8988T (cell line): Measurements from ENCODE around the gene CYTH3.
"Not testable (repeated sequence)": the region's sequence is repeated elsewhere in the genome, so short reads cannot be mapped to it uniquely, and the experiment has no call there.

Source experiments
- DNase-seq: peaks from one replicate; pipeline ENCODE4 v3.0.0; 2011

CYTH3 gene

DNA sequence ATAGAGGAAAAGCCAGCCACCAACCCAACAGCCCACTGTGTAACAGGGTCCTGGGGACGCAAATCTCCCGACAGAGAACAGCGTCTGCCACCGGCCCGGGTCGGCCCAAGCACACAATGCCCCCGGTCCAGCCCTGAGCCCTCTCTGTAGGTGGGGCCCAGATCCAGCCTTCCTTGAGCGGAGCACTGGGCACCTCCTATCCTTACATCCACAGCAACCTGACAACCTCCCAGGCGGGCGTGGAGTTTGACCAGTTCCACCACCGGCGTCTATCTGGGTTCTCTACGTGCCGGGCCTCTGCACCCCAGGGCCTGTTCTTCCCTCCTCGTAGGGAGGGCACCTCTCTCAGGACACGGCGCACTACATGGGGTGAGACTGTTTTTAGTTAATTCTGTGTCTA lies 109.0 kb downstream of the CYTH3 start:
- DNase-seq = no peak

DNA sequence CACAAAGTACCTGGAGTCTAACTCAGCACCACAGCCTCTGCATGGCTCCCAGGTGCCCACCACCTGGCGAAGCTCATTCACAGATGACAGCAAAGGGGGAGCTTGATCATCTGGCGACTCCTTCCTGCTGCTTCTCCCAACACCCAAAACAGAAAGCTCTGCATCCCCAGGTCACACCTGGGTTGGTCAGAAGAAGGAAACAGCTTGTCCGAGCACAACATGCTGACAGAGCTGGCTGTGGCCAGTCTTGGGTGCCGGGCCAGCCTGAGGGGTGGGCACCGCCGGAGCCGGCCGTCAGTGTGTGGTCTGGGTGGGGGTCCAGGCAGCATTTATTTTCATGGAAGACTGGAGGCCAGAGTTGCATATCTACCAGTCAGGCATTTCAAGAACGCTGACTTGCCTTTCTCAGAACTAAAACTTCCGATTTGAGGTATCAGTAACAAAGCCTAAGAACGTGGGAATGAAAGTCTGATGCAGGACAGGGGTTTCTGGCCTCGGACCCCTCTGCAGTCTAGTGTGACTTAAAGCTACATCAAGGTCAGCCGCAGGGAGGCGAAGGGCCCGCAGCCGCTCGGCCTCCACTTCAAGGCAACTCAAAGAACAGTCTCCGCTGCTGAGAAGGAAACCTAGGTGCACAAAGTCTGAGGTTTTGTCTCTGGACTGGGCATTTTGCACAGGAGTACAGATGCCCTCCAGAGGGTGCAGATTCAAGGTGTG lies 109.6 kb downstream of the CYTH3 start:
- no peak for DNase-seq

GRCh38 chr7:6162331-6162620 lies 110.1 kb downstream of the CYTH3 start:
- DNase-seq = no peak

DNA sequence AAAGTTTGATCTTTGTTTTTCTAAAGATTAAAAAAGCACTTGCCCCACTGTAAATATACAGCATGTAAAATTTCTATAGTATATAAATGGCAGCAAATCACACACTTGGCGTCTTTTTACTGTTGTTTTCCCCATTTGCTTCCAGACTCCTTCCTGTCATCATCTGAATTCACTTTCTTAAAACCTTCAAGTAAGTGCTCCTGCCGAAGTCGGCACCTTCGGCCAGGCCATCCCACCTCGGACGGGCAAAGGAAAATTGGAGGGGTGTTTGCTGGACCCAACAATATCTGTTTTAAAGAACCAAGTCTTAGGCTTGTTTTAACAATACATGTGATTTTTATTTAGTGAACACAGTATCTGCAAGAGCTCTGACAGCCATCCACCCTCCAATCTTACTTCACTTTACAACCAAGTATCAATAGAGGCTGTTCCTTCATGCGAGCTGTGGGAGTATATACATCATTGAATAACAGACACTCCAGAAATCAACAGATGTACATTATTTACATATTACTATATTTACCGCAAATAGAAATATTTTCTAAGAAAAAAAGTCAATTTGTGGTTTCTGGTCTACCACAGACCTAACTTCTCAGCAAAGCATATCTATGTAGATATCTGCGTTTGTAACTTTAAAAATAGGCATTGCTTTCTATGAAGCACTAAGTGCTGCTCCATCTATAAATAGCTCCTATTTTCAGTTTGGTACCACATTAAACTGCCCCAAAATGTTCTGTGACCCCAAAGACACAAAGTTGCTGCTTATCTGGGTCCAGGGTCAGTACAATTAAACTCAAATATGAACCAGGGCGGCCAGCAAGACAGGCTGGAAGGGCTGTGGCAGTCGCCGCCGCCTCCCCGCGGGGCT lies 110.7 kb downstream of the CYTH3 start:
- DNase-seq = no peak

GRCh38 chr7:6160191-6160623 lies 112.2 kb downstream of the CYTH3 start:
- peak; percentile 93 for DNase-seq

- DNase-seq = no peak
Measured at GRCh38 chr7:6159524-6160031, 112.8 kb downstream of the CYTH3 start.

- DNase-seq = no peak
Measured at GRCh38 chr7:6159097-6159483, 113.3 kb downstream of the CYTH3 start.

- no peak for DNase-seq
Measured at GRCh38 chr7:6158424-6159096, 113.9 kb downstream of the CYTH3 start.

- no peak for DNase-seq
Measured at GRCh38 chr7:6157685-6158423, 114.6 kb downstream of the CYTH3 start.

- no peak for DNase-seq
Measured at GRCh38 chr7:6156734-6157133, 115.7 kb downstream of the CYTH3 start.

GRCh38 chr7:6155596-6155995 lies 116.8 kb downstream of the CYTH3 start:
- DNase-seq = no peak

GRCh38 chr7:6154542-6155404 lies 117.7 kb downstream of the CYTH3 start:
- no peak for DNase-seq

DNA sequence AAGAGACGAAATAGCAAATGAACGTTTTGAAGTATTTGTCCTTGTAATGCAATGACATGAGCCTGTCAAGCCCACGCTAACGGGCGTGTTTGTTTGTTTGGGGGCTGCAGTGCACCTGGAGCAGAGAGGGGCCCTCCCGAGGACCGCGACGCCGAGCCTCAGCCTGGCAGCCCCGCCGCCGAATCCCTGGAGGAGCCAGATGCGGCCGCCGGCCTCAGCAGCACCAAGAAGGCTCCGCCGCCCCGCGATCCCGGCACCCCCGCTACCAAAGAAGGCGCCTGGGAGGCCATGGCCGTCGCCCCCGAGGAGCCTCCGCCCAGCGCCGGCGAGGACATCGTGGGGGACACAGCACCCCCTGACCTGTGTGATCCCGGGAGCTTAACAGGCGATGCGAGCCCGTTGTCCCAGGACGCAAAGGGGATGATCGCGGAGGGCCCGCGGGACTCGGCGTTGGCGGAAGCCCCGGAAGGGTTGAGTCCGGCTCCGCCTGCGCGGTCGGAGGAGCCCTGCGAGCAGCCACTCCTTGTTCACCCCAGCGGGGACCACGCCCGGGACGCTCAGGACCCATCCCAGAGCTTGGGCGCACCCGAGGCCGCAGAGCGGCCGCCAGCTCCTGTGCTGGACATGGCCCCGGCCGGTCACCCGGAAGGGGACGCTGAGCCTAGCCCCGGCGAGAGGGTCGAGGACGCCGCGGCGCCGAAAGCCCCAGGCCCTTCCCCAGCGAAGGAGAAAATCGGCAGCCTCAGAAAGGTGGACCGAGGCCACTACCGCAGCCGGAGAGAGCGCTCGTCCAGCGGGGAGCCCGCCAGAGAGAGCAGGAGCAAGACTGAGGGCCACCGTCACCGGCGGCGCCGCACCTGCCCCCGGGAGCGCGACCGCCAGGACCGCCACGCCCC lies 118.5 kb downstream of the CYTH3 start:
- no peak for DNase-seq

- DNase-seq = no peak
Measured at GRCh38 chr7:6151994-6152735, 120.3 kb downstream of the CYTH3 start.

- DNase-seq = not testable (repeated sequence)
Measured at GRCh38 chr7:6151527-6151926, 120.9 kb downstream of the CYTH3 start.

- no peak for DNase-seq
Measured at GRCh38 chr7:6149996-6150395, 122.4 kb downstream of the CYTH3 start.

DNA sequence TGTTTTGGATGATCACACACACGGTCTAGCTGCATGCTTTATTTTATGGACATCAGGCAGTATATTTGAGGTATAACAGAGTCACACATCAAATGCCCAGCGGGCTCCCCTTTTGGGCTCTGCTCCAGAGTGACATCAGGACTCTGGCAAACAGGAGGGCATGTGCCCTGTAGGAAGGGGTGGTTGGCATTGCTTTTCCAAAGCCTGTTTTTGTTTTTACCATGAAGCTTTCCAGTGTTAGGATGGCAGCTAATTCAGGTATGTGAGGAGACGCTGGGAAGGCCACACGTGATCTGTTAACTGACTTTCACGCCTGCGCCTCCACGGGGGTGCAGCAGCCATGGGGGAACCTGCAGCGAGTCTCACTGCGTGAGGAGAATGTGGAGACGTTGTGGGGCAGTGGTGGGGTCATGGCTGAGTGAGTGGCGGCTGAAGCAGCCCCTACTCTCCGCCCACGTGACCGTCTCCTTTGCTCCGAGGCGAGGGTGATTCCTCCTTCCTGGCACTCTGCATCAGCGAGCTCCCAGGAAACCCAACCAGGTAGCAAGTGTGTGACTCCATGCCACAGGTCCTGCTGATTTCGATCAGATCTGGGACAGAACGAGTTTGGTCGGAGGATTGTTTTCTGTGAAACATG lies 123.6 kb downstream of the CYTH3 start:
- DNase-seq = no peak

DNA sequence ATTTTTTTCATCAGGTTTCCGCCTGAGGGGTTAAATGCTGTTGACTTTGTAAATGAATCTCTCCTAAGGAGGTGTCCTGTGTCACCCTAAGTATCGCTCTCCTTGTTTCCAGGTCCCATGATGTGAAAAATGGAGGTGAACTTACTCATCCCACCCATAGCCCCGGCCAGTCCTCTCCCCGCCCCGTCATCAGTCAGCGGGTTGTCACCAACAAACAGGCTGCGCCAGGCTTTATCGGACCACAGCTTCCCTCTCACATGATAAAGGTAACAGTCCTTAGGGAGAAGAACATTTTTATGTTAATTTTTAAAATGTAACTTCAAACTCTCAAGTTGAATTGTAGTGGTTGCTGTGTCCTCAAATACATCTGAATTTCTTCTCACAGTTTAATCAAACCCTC lies 124.8 kb downstream of the CYTH3 start:
- DNase-seq = no peak

DNA sequence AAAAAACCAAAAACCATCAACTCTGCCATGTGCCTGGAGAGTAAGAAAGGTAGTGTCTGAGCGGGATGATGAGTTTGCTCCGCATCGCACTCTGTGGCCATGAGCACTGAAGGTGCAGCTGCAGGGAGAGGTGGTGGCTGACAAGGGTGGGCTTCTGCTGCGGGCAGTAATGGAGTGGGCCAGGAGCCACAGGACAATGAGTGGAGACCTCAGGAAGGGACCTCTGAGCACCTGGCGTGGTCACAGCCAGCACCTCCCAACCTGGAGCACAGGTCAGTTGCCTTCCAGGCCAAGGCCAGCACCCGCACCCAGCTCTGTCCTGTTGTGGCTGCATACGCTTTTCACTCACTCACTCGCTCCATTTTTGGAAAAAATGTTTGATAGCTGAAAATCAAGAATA lies 125.8 kb downstream of the CYTH3 start:
- no peak for DNase-seq

DNA sequence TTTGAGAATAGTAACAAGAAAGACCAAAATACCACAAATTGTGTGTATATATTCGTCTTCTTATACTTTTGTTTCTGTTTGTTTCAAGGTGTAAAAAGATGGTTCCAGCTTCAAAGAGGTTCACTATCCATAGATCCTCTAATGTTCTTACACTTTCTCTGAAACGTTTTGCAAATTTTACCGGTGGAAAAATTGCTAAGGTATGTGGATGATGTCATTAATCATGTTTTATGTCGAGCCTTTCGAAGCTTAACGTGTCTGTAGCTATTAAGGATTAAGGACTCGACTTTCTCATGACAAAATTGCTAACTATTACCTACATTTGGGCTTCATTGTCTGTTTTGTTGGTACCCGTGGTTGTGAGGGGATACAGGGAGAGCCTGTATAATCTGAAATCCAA lies 128.4 kb downstream of the CYTH3 start:
- no peak for DNase-seq
